ENCODE data around the gene CABLES2.

The CABLES2 gene

GRCh38 chr20:62404112-62404665 lies 2.9 kb downstream of the CABLES2 start:
- no peak overlapping the region for H3K4me3 ChIP-seq (ENCODE audit: low read length)
- no peak overlapping the region for H3K4me2 ChIP-seq (ENCODE audit: low read length)
- TF ChIP-seq EZH2phosphoT487 (IDR thresholded peaks at IDR 0.05; ENCODE audit: borderline replicate concordance, low read length) (no peak), CTCF (IDR thresholded peaks at IDR 0.05; ENCODE audit: low read depth, low read length, poor library complexity, severe bottlenecking) (no peak)
- no peaks in the 10 kb centered on the region for H3K9me3 ChIP-seq (ENCODE audit: control insufficient read depth, insufficient read depth, low read length)
- peaks cover 50% of the 10 kb centered on the region for H3K79me2 ChIP-seq (ENCODE audit: control insufficient read depth, low read length)
- peaks cover 22% of the 10 kb centered on the region for H3K4me1 ChIP-seq (ENCODE audit: control insufficient read depth, low read length)
- H3K9me2 ChIP-seq (replicated peaks; ENCODE audit: control insufficient read depth, low read length), result no peaks in the 10 kb centered on the region
- no peak overlapping the region for H3K27ac ChIP-seq (ENCODE audit: low read depth, low read length)
- H4K20me1 ChIP-seq (ENCODE audit: control insufficient read depth, insufficient read depth, low read depth, low read length), result no peaks in the 10 kb centered on the region
- H3K27me3 ChIP-seq (ENCODE audit: control insufficient read depth, low read length), result no peaks in the 10 kb centered on the region
- H3F3A ChIP-seq (ENCODE audit: control insufficient read depth, insufficient read depth), result no peaks in the 10 kb centered on the region
- H3K36me3 ChIP-seq (ENCODE audit: control insufficient read depth, low read length), result peaks cover 29% of the 10 kb centered on the region

GRCh38 chr20:62403331-62403730 lies 3.8 kb downstream of the CABLES2 start:
- no peak overlapping the region for H3K4me2 ChIP-seq (ENCODE audit: low read length)
- H3K4me3 ChIP-seq (ENCODE audit: low read length), result no peak overlapping the region
- H3K27me3 ChIP-seq (ENCODE audit: control insufficient read depth, low read length), result no peaks in the 10 kb centered on the region
- peaks cover 50% of the 10 kb centered on the region for H3K79me2 ChIP-seq (ENCODE audit: control insufficient read depth, low read length)
- H3K9me2 ChIP-seq (replicated peaks; ENCODE audit: control insufficient read depth, low read length), result no peaks in the 10 kb centered on the region
- H4K20me1 ChIP-seq (ENCODE audit: control insufficient read depth, insufficient read depth, low read depth, low read length), result no peaks in the 10 kb centered on the region
- no peaks in the 10 kb centered on the region for H3F3A ChIP-seq (ENCODE audit: control insufficient read depth, insufficient read depth)
- H3K27ac ChIP-seq (ENCODE audit: low read depth, low read length), result no peak overlapping the region
- H3K4me1 ChIP-seq (ENCODE audit: control insufficient read depth, low read length), result peaks cover 22% of the 10 kb centered on the region
- TF ChIP-seq CTCF (IDR thresholded peaks at IDR 0.05; ENCODE audit: low read depth, low read length, poor library complexity, severe bottlenecking), result no peak
- TF ChIP-seq EZH2phosphoT487 (IDR thresholded peaks at IDR 0.05; ENCODE audit: borderline replicate concordance, low read length), result no peak
- H3K36me3 ChIP-seq (ENCODE audit: control insufficient read depth, low read length), result peaks cover 29% of the 10 kb centered on the region
- H3K9me3 ChIP-seq (ENCODE audit: control insufficient read depth, insufficient read depth, low read length), result no peaks in the 10 kb centered on the region; the same call in 1 of the 2 replicates

- Histone ChIP-seq H3K36me3 (ENCODE audit: control insufficient read depth, low read length) (peaks cover 29% of the 10 kb centered on the region), H3F3A (ENCODE audit: control insufficient read depth, insufficient read depth) (no peaks in the 10 kb centered on the region), H3K9me3 (ENCODE audit: control insufficient read depth, insufficient read depth, low read length) (no peaks in the 10 kb centered on the region; the same call in 1 of the 2 replicates), H3K9me2 (replicated peaks; ENCODE audit: control insufficient read depth, low read length) (no peaks in the 10 kb centered on the region), H4K20me1 (ENCODE audit: control insufficient read depth, insufficient read depth, low read depth, low read length) (no peaks in the 10 kb centered on the region), H3K79me2 (ENCODE audit: control insufficient read depth, low read length) (peaks cover 50% of the 10 kb centered on the region), H3K27me3 (ENCODE audit: control insufficient read depth, low read length) (no peaks in the 10 kb centered on the region), H3K4me3 (ENCODE audit: low read length) (no peak overlapping the region), H3K4me1 (ENCODE audit: control insufficient read depth, low read length) (peaks cover 16% of the 10 kb centered on the region), H3K4me2 (ENCODE audit: low read length) (no peak overlapping the region), H3K27ac (ENCODE audit: low read depth, low read length) (no peak overlapping the region)
- TF ChIP-seq CTCF (IDR thresholded peaks at IDR 0.05; ENCODE audit: low read depth, low read length, poor library complexity, severe bottlenecking) (no peak), EZH2phosphoT487 (IDR thresholded peaks at IDR 0.05; ENCODE audit: borderline replicate concordance, low read length) (no peak)
These were observed 4.5 kb downstream of the CABLES2 start for GRCh38 chr20:62402456-62403150.
